Activated CD8-positive, alpha-beta T cell treated with anti-CD3 and anti-CD28 coated beads for 36 hours (primary cell): ENCODE results near the gene MYO9B. TPM values are rescaled to one million over a fixed set of nuclear protein-coding genes. Genes with fewer than 3 reads are reported as not detected.

Experiments
- ATAC-seq: fragments of 200-7000 bp; cut with Tn5 transposase; one replicate; pipeline ENCODE4 v1.10.0; 2021; ENCODE audit warnings: mild to moderate bottlenecking, moderate library complexity
- CTCF ChIA-PET: fragments of 350-600 bp; sonication (Branson Sonifier 250); formaldehyde crosslinking; loops from one replicate; lab custom pipeline; 2021; ENCODE audit warnings: antibody characterized with exemption; lab: Charles Lee
- POLR2A ChIA-PET: fragments of 350-600 bp; sonication (Branson Sonifier 250); formaldehyde crosslinking; loops from one replicate; lab custom pipeline; 2021; ENCODE audit warnings: antibody characterized with exemption; lab: Charles Lee
- DNase-seq: peaks from one replicate; pipeline ENCODE4 v3.0.0-alpha.2; 2020
- H3K27ac Mint-ChIP-seq: one replicate; pipeline ENCODE4 v1.8.0; 2021; ENCODE audit warnings: mild to moderate bottlenecking, mixed read lengths
- H3K27me3 Mint-ChIP-seq: one replicate; pipeline ENCODE4 v1.8.0; 2021; ENCODE audit warnings: mixed read lengths
- H3K36me3 Mint-ChIP-seq: one replicate; pipeline ENCODE4 v1.8.0; 2021; ENCODE audit warnings: low read depth, mixed read lengths
- H3K4me1 Mint-ChIP-seq: one replicate; pipeline ENCODE4 v1.8.0; 2021; ENCODE audit warnings: low read depth, mixed read lengths
- H3K4me3 Mint-ChIP-seq: one replicate; pipeline ENCODE4 v1.8.0; 2021; ENCODE audit warnings: mild to moderate bottlenecking, moderate library complexity, mixed read lengths
- H3K9me3 Mint-ChIP-seq: one replicate; pipeline ENCODE4 v1.8.0; 2021; ENCODE audit warnings: mixed read lengths
- intact Hi-C: fragments of 100-400 bp; cut with micrococcal nuclease; formaldehyde crosslinking; loops from one replicate; pipeline ENCODE4 v1.10.0; 2022
- total RNA-seq, 2 experiments: library from RNA; stranded (reverse); gene quantifications; one replicate each; pipeline ENCODE4 v1.2.3, GENCODE V29; 2021
- TF ChIP-seq, protein P1 (sequence below): fragments of 200-600 bp; IDR thresholded peaks from one replicate; pipeline ENCODE4 v1.8.0; 2022; ENCODE audit warnings: antibody characterized with exemption, mild to moderate bottlenecking

Gene MYO9B
- total RNA-seq, 2 experiments from 2014 or later = 111 to 112 TPM

DNA sequence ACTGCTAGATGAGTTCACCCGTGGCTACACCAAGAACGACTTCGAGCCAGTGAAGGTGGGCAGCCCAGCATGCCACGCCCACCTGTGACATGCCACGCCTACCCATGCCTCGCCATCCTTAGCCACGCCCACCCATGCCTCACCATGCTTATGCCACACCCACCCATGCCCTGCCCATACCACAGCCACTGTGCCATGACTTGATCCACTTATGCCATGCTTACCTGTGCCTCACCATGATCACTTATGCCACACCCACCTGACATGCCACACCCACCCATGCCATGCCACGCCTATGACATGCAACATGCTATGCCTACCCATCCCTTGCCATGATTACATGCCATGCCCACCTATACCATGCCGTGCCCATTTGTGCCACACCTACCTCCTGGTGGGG is 126.7 kb downstream of the MYO9B start:
- Mint-ChIP-seq H3K4me3 (no peak overlapping the region), H3K27me3 (no peaks in the 10 kb centered on the region), H3K9me3 (no peaks in the 10 kb centered on the region), H3K27ac (no peak overlapping the region), H3K4me1 (no peaks in the 10 kb centered on the region), H3K36me3 (peaks cover 50% of the 10 kb centered on the region)
- intact Hi-C loops = no loop called here
- POLR2A ChIA-PET = interaction anchor here (1.0 kb wide), 1 partner anchor 13 kb away, joined by 3 read pairs; the partner anchor contains the start of gene USE1
- CTCF ChIA-PET = no interaction called here
- DNase-seq (peak; percentile 59), ATAC-seq (peak; percentile 64)
- TF ChIP-seq, protein P1, sequence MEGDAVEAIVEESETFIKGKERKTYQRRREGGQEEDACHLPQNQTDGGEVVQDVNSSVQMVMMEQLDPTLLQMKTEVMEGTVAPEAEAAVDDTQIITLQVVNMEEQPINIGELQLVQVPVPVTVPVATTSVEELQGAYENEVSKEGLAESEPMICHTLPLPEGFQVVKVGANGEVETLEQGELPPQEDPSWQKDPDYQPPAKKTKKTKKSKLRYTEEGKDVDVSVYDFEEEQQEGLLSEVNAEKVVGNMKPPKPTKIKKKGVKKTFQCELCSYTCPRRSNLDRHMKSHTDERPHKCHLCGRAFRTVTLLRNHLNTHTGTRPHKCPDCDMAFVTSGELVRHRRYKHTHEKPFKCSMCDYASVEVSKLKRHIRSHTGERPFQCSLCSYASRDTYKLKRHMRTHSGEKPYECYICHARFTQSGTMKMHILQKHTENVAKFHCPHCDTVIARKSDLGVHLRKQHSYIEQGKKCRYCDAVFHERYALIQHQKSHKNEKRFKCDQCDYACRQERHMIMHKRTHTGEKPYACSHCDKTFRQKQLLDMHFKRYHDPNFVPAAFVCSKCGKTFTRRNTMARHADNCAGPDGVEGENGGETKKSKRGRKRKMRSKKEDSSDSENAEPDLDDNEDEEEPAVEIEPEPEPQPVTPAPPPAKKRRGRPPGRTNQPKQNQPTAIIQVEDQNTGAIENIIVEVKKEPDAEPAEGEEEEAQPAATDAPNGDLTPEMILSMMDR = no peak

DNA sequence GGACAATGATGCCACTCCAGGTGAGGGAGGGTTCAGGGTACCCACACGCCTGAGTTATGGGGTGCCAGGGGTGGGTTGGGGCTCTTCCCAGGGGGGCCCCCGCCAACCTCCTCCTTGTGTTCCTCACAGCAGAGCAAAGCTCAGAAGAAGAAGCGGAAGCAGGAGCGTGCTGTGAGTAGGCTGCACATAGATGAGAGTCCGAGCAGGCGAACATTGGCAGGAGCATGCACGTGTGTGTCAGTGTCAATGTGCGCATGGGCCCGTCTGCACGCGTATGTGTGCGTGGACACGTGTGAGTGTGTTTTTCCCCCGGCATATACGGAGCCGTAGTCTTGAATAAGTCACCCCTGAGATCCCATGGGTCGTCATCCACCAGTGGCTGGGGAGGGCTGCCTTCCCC is 127.1 kb downstream of the MYO9B start:
- H3K27ac Mint-ChIP-seq = no peak overlapping the region
- DNase-seq (no peak), ATAC-seq (no peak)
- H3K36me3 Mint-ChIP-seq = peaks cover 48% of the 10 kb centered on the region
- H3K9me3 Mint-ChIP-seq = no peaks in the 10 kb centered on the region
- intact Hi-C loops = no loop called here
- H3K4me3 Mint-ChIP-seq = no peak overlapping the region
- H3K27me3 Mint-ChIP-seq = no peaks in the 10 kb centered on the region
- TF ChIP-seq, protein P1 = no peak
- H3K4me1 Mint-ChIP-seq = no peaks in the 10 kb centered on the region
- CTCF ChIA-PET = no interaction called here
- POLR2A ChIA-PET = interaction anchor here (1.0 kb wide), 1 partner anchor 12 kb away, joined by 3 read pairs; the partner anchor contains the start of gene USE1

DNA sequence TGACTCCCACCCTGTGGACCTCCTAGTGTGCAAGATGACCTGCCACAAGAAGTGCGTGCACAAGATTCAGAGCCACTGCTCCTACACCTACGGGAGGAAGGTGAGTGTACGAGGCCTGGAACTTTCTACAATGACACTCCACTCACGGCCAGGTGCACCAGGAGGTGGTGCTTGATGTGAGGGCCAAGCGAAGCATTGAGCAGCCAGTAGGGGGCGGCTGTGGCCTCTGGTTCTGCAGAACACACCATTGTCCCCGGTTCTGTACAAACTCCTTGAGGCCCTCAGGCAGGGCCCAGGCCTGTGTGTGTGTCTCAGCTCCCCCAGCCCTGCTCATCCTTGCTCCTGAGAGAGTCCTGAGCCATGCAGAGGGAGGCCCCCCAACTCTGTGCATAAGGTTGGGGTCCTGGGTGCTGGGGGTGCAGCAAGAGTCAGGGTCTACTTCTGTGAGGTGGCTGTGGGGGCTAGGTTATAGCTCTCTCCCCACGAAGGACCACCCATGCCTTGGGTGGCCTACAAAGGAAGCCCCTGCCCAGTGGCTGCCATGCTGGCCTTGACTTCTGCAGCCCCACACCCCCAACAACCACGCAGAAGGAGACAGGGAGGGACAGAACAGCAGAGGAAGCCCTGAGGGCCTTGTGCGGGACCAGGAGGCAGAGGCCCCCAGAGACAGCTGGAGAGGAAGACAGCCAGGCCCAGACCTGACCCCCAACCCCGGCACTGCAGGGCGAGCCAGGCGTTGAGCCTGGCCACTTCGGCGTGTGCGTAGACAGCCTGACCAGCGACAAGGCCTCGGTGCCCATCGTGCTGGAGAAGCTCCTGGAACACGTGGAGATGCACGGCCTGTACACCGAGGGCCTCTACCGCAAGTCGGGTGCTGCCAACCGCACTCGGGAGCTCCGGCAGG is 129.9 kb downstream of the MYO9B start:
- CTCF ChIA-PET = interaction anchor here (1.0 to 1.9 kb wide), 5 partner anchors 16 to 77 kb away, joined by 3 to 6 read pairs (median 3); no protein-coding TSS in a partner anchor
- peaks cover 51% of the 10 kb centered on the region for H3K36me3 Mint-ChIP-seq
- H3K27ac Mint-ChIP-seq = no peak overlapping the region

DNA sequence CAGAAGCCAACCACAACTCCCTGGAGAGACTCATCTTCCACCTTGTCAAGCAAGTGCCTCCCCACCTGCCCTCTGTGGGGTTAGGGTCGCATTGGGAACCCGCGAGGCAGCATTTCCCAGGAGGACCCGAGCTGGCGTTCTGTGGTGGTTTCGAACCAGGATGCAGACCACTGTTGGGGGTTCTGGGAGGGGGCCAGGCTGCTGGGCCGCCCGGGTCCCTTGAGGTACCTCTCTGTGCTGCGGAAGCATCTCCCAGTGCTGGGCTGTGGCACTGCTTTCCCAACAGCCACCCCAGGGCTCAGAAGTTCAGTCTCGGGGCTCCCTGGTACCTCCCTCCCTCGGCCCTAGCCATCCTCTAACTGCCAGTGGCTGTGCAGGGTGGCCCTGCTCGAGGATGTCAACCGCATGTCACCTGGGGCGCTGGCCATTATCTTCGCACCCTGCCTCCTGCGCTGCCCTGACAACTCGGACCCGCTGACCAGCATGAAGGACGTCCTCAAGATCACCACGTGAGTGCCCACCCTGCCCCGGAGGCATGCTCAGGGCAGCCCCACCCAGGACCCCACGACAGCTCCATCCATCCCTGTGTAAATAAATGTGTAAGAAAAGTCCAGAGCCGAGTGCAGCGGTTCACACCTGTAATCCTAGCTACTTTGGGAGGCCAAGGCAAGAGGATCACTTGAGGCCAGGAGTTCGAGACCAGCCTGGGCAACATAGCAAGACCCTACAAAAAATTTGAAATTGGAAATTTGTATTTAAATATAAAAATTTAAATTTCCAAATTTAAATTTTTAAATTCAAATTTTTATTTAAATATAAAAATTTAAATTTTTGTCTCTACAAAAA is 131.4 kb downstream of the MYO9B start:
- no peaks in the 10 kb centered on the region for H3K9me3 Mint-ChIP-seq
- TF ChIP-seq, protein P1 = no peak
- ATAC-seq = no peak
- H3K27ac Mint-ChIP-seq = no peak overlapping the region
- peaks cover 45% of the 10 kb centered on the region for H3K36me3 Mint-ChIP-seq
- intact Hi-C loops = no loop called here
- ChIA-PET CTCF (interaction anchor here (1.9 kb wide), 1 partner anchor 76 kb away, joined by 6 read pairs; no protein-coding TSS in a partner anchor), POLR2A (interaction anchor here (2.3 kb wide), 1 partner anchor 8 kb away, joined by 7 read pairs; the partner anchor contains the start of gene USE1)
- no peak overlapping the region for H3K4me3 Mint-ChIP-seq
- DNase-seq = no peak
- H3K27me3 Mint-ChIP-seq = no peaks in the 10 kb centered on the region
- peaks cover 12% of the 10 kb centered on the region for H3K4me1 Mint-ChIP-seq

More for the DNA sequence above, 129.9 kb downstream of the MYO9B start:
- peak; percentile 46 for ATAC-seq
- DNase-seq = peak; percentile 69
- intact Hi-C loops = no loop called here
- Mint-ChIP-seq H3K9me3 (no peaks in the 10 kb centered on the region), H3K4me3 (no peak overlapping the region), H3K27me3 (no peaks in the 10 kb centered on the region), H3K4me1 (peaks cover 12% of the 10 kb centered on the region)
- TF ChIP-seq, protein P1 = peak; percentile 48
- POLR2A ChIA-PET = interaction anchor here (0.6 to 2.3 kb wide), 2 partner anchors 10 to 239 kb away, joined by 3 to 7 read pairs; partner anchors contain the start of gene USE1
